GM19468 (cell line): ENCODE measurements around the gene IKBIP.
"Not testable (repeated sequence)": the region's sequence is repeated elsewhere in the genome, so short reads cannot be mapped to it uniquely, and the experiment has no call there.

Experiments
- ATAC-seq: cut with Tn5 transposase; IDR thresholded peaks from one replicate; pipeline ENCODE4 v1.9.1; 2021; ENCODE audit warnings: mild to moderate bottlenecking, moderate library complexity, moderate number of reproducible peaks; ENCODE audit not compliant: unreplicated experiment; ENCODE audit errors: extremely low read depth

Gene IKBIP

GRCh38 chr12:98579835-98580234, 64.8 kb downstream of the IKBIP start:
- ATAC-seq: no peak

GRCh38 chr12:98579347-98579746, 65.2 kb downstream of the IKBIP start:
- ATAC-seq: no peak

GRCh38 chr12:98578821-98579220, 65.8 kb downstream of the IKBIP start:
- ATAC-seq: no peak

- no peak for ATAC-seq
Observed at GRCh38 chr12:98578392-98578791, 66.2 kb downstream of the IKBIP start.

GRCh38 chr12:98576795-98577194, 67.8 kb downstream of the IKBIP start:
- not testable (repeated sequence) for ATAC-seq

GRCh38 chr12:98575013-98575412, 69.6 kb downstream of the IKBIP start:
- ATAC-seq: no peak
